AG04450 (cell line): Measurements from ENCODE around the gene SP2. TPM values are rescaled to one million over a fixed set of nuclear protein-coding genes. Genes with fewer than 3 reads are reported as not detected.

ENCODE experiments used
- CTCF ChIA-PET: fragments of 300-600, 350-600 bp; formaldehyde crosslinking; extraction: SDS; loops from one replicate; lab custom pipeline; 2022; ENCODE audit warnings: antibody characterized with exemption, inconsistent platforms; lab: Charles Lee
- POLR2A ChIA-PET: fragments of 350-600 bp; formaldehyde crosslinking; extraction: SDS; loops from one replicate; lab custom pipeline; 2021; ENCODE audit warnings: antibody characterized with exemption, inconsistent platforms; lab: Yijun Ruan, JAX
- DNase-seq: peaks from one replicate; pipeline ENCODE4 v3.0.0-alpha.2; 2011; ENCODE audit warnings: low read depth, low spot score
- H3K27ac ChIP-seq: one replicate; pipeline ENCODE4 v1.5.1; 2012; ENCODE audit warnings: low read depth, low read length, control low read depth
- H3K27me3 ChIP-seq: one replicate; pipeline ENCODE4 v1.6.0; 2012; ENCODE audit warnings: low read length; ENCODE audit not compliant: control insufficient read depth, insufficient read depth
- H3K4me3 ChIP-seq: 2 replicates; pipeline ENCODE4 v1.5.1; 2011; ENCODE audit warnings: mild to moderate bottlenecking, low read depth, low read length, control low read depth
- H3K9me3 ChIP-seq: 2 replicates; pipeline ENCODE4 v1.5.1; 2012; ENCODE audit warnings: low read length; ENCODE audit not compliant: control insufficient read depth, insufficient read depth
- polyA plus RNA-seq: library from polyadenylated mRNA; depleted of rRNA; stranded (reverse); fragments of >200 nt; gene quantifications from 2 replicates; pipeline ENCODE4 v1.2.3, GENCODE V29; 2011
- TF ChIP-seq, protein P1 (sequence below): IDR thresholded peaks from 2 replicates; pipeline ENCODE4 v1.5.1; 2011; ENCODE audit warnings: low read depth, low read length, control low read depth, inconsistent platforms

The SP2 gene
- polyA plus RNA-seq, 1 experiment, result 2.7 TPM

DNA sequence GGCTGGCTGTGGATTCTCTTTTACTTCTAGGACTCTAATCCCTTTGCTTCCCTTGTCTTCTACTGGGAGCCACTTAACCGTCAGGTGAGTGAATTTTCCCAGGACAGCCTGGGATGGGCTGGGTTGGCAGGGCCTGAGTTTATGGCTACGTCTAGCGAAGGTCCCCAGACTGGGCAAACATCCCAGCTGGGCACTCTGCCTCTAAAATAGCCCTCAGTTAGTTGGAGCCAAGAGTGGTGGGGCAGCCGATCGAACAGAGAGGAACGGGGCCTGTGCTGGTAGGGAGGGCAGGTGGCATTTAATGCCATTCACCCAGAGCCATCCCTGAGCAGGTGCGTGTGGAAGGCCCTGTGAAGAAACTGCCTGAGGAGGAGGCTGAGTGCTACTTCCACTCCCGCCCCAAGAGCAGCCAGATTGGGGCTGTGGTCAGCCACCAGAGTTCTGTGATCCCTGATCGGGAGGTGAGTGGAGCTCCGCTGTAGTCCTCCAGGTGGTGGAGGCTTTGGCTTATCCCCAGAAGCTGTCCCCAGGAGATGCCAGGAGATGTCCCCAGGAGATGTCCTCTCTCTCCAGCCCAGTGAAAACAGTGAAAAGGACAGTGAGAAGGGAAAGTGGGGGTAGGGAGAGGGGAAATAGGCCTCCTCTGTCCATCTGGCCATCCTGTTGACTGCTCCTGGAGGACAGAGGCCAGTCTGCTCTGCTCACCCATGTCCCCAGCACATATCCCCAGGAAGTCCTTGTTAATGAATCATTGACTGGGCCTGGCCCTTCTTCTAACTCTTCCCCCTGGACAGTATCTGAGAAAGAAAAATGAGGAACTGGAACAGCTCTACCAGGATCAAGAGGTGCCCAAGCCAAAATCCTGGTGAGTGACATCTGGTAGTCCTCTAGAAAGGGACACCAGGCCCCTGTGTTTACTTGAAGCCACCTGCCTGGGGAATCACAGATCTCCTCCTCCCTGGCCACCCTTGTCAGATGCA is 49.8 kb downstream of the SP2 start:
- H3K27ac ChIP-seq, result no peak overlapping the region
- TF ChIP-seq, protein P1, sequence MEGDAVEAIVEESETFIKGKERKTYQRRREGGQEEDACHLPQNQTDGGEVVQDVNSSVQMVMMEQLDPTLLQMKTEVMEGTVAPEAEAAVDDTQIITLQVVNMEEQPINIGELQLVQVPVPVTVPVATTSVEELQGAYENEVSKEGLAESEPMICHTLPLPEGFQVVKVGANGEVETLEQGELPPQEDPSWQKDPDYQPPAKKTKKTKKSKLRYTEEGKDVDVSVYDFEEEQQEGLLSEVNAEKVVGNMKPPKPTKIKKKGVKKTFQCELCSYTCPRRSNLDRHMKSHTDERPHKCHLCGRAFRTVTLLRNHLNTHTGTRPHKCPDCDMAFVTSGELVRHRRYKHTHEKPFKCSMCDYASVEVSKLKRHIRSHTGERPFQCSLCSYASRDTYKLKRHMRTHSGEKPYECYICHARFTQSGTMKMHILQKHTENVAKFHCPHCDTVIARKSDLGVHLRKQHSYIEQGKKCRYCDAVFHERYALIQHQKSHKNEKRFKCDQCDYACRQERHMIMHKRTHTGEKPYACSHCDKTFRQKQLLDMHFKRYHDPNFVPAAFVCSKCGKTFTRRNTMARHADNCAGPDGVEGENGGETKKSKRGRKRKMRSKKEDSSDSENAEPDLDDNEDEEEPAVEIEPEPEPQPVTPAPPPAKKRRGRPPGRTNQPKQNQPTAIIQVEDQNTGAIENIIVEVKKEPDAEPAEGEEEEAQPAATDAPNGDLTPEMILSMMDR, result no peak
- no peaks in the 10 kb centered on the region for H3K9me3 ChIP-seq
- DNase-seq, result no peak
- no peak overlapping the region for H3K4me3 ChIP-seq
- ChIA-PET CTCF (interaction anchor here (0.8 to 8.3 kb wide), 16 partner anchors 7 to 190 kb away, joined by 3 to 180 read pairs (median 5); partner anchors contain the start of gene CDK5RAP3), POLR2A (interaction anchor here (1.3 kb wide), 1 partner anchor 25 kb away, joined by 6 read pairs; the partner anchor contains the start of gene CDK5RAP3)
- no peaks in the 10 kb centered on the region for H3K27me3 ChIP-seq

DNA sequence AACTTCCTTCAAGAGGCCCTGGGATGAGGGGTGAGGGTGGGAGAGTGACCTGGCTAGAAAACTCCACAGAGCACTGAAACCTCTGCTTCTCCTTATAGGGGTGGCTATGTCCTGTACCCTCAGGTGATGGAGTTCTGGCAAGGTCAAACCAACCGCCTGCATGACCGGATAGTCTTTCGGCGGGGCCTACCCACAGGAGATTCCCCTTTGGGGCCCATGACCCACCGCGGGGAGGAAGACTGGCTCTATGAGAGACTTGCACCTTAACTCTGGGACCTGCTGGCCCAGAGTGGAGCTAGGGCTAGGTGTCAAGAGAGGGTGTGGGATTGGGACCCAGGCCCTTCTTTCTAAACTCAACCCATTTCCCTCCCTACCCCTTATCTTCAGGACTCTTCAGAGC is 50.5 kb downstream of the SP2 start:
- POLR2A ChIA-PET, result interaction anchor here (0.8 to 1.3 kb wide), 2 partner anchors 24 to 51 kb away, joined by 3 to 6 read pairs; partner anchors contain the start of genes CDK5RAP3 and SP2

DNA sequence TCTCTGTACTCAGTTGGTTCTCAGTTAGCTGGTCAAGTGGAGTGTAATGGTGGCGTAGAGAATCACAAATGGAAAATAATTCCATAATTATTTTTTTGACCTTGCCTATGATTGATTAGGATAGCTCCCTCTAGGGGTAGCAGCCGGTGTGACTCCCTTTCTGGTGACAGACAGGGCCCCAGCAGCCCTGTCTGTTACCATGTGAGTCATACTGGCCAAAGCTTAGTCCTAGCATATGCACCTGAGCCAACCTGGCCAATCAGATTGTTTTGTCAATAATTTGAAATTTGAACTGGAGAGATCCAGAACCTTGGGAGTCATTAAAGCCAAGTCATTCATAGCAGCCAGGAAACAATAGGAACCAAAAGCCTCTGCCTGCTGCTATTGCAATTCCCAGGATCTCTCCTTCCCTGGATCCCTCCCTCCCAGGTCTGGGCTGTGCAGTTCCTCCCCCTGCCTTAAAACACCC is 50.9 kb downstream of the SP2 start:
- ChIA-PET CTCF (interaction anchor here (0.5 to 8.3 kb wide), 28 partner anchors 8 to 661 kb away, joined by 3 to 180 read pairs (median 4); partner anchors contain the start of gene CDK5RAP3), POLR2A (interaction anchor here (0.6 to 1.3 kb wide), 3 partner anchors 24 to 73 kb away, joined by 3 to 7 read pairs (median 6); partner anchors contain the start of genes CDK5RAP3 and SP2)
- TF ChIP-seq, protein P1, result peak; percentile 82
- H3K4me3 ChIP-seq, result no peak overlapping the region
- no peak for DNase-seq
- no peak overlapping the region for H3K27ac ChIP-seq
- H3K27me3 ChIP-seq, result no peaks in the 10 kb centered on the region
- no peaks in the 10 kb centered on the region for H3K9me3 ChIP-seq

More for the DNA sequence above, 50.5 kb downstream of the SP2 start:
- H3K27ac ChIP-seq, result no peak overlapping the region
- H3K27me3 ChIP-seq, result no peaks in the 10 kb centered on the region
- CTCF ChIA-PET, result interaction anchor here (0.8 to 8.3 kb wide), 25 partner anchors 8 to 661 kb away, joined by 3 to 180 read pairs (median 5); partner anchors contain the start of gene CDK5RAP3
- H3K4me3 ChIP-seq, result no peak overlapping the region
- no peak for DNase-seq
- TF ChIP-seq, protein P1, result no peak
- H3K9me3 ChIP-seq, result no peaks in the 10 kb centered on the region

DNA sequence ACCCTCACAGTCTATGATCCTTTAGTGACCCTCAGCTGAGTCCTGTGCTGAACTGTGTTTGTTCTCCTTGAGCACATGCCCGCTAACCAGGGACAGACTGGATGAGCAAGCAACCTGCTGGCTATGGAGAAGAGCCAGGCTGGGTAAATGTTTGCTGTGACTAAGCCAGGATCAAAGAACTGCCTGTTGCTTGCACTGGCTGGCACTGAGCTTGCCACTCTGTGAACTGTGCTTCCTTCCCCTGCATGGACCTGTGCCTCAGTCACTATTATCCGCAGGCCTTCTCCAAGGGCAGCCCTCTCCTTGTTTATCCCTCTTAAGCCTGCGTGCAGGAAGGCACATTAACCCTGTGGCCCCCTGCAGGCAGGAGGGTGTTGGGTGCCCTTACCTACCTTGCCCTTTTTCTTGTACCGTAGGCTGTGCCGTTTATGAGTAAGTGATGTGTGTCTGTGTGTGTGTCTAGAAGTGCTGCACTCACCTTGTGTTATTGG is 52.7 kb downstream of the SP2 start:
- H3K4me3 ChIP-seq, result no peak overlapping the region
- H3K9me3 ChIP-seq, result no peaks in the 10 kb centered on the region
- no peak for DNase-seq
- ChIA-PET CTCF (interaction anchor here (0.6 to 8.3 kb wide), 16 partner anchors 8 to 108 kb away, joined by 3 to 180 read pairs (median 8); partner anchors contain the start of genes CDK5RAP3, PNPO and SCRN2), POLR2A (interaction anchor here (1.1 kb wide), 1 partner anchor 22 kb away, joined by 3 read pairs; the partner anchor contains the start of gene CDK5RAP3)
- no peak overlapping the region for H3K27ac ChIP-seq
- TF ChIP-seq, protein P1, result no peak; the same call in 1 of the 2 replicates
- H3K27me3 ChIP-seq, result no peaks in the 10 kb centered on the region
